ENCODE data around the gene GALNT3. TPM values are rescaled to one million over a fixed set of nuclear protein-coding genes. Genes with fewer than 3 reads are reported as not detected.
A peak's percentile ranks its signal among the peaks of the same experiment; 100 is the strongest.

Gene GALNT3
- total and polyA plus RNA-seq, 2 of the 13 experiments (the other 11 are each of a cell fraction or from before 2014, with no cell fraction given): 0.29 to 0.30 TPM

- TF ChIP-seq ZNF142 (CRISPR knock-in tag; IDR thresholded peaks at IDR 0.05) (no peak), U2AF1 (optimal IDR thresholded peaks at IDR 0.05; ENCODE audit: low read depth, low read length) (no peak), CEBPZ (IDR thresholded peaks at IDR 0.05; ENCODE audit: low read length) (no peak), GMEB1 (CRISPR knock-in tag; IDR thresholded peaks at IDR 0.05; ENCODE audit: borderline replicate concordance) (no peak), ZNF562 (CRISPR knock-in tag; IDR thresholded peaks at IDR 0.05; ENCODE audit: borderline replicate concordance) (no peak), ZFYVE20 (CRISPR knock-in tag; IDR thresholded peaks at IDR 0.05; ENCODE audit: borderline replicate concordance, low read depth) (0 out of 2 replicates have a peak, but pooled peaks have one; percentile 28), ZNF292 (CRISPR knock-in tag; IDR thresholded peaks at IDR 0.05; ENCODE audit: borderline replicate concordance, low read depth) (no peak), EED (CRISPR knock-in tag; IDR thresholded peaks at IDR 0.05) (peak; percentile 87)
Measured at GRCh38 chr2:165793779-165794535, at the start of gene GALNT3 (continued).

Data from HepG2 (cell line).